ENCODE results near the gene GRAMD1B.

- no peak for TF ChIP-seq EZH2 (IDR thresholded peaks at IDR 0.05; ENCODE audit: borderline replicate concordance, low read depth, low read length, severe bottlenecking)
- no peak for TF ChIP-seq CTCF (IDR thresholded peaks at IDR 0.05; ENCODE audit: borderline replicate concordance, extremely low read depth, low read length, poor library complexity, severe bottlenecking)
Observed at GRCh38 chr11:123588864-123589262, 158.8 kb downstream of the GRAMD1B start.
